Esophagus muscularis mucosa (tissue), 4 donors: Measurements from ENCODE around the gene CST4. TPM values are rescaled to one million over a fixed set of nuclear protein-coding genes. Genes with fewer than 3 reads are reported as not detected.

Source experiments
- DNase-seq: peaks from one replicate; pipeline ENCODE4 v3.0.0-alpha.2; 2017; ENCODE audit errors: extremely low spot score
- H3K27ac ChIP-seq, 4 donors: fragments of 200-600 bp; sonication (generic); replicated peaks in 1 of 4; 1 replicate in 3 of 4; 2 replicates in 1 of 4; pipeline ENCODE4 v1.5.1; 2016 to 2019; ENCODE audit warnings: mild to moderate bottlenecking in 1 of 4
- H3K27me3 ChIP-seq, 4 donors: fragments of 200-600 bp; sonication (generic); one replicate each; pipeline versions ENCODE4 v1.5.1 to v1.6.0; 2016 to 2019
- H3K36me3 ChIP-seq, 4 donors: fragments of 200-600 bp; sonication (generic); one replicate each; pipeline ENCODE4 v1.5.1; 2016 to 2019
- H3K4me1 ChIP-seq, 4 donors: fragments of 200-600 bp; sonication (generic); one replicate each; pipeline ENCODE4 v1.5.1; 2016 to 2019
- H3K4me3 ChIP-seq, 4 donors: fragments of 200-600 bp; sonication (generic); 1 replicate in 2 of 4; 2 replicates in 2 of 4; pipeline ENCODE4 v1.5.1; 2016 to 2019; ENCODE audit warnings: mild to moderate bottlenecking in 4 of 4, moderate library complexity in 1 of 4
- H3K9me3 ChIP-seq, 4 donors: fragments of 200-600 bp; sonication (generic); 1 replicate in 3 of 4; 2 replicates in 1 of 4; pipeline ENCODE4 v1.5.1; 2016 to 2019
- CTCF ChIP-seq, 3 experiments: fragments of 200-600 bp in 2 of 3; fragments of 450-650 bp in 1 of 3; sonication (generic) in 2 of 3; IDR thresholded peaks; one replicate each; pipeline ENCODE4 v1.5.1; 2017 to 2019; ENCODE audit warnings: antibody characterized with exemption in 3 of 3, mild to moderate bottlenecking in 2 of 3, moderate library complexity in 1 of 3
- EP300 ChIP-seq: sonication (generic); formaldehyde crosslinking; IDR thresholded peaks from one replicate; pipeline ENCODE4 v1.6.1; 2017; ENCODE audit warnings: antibody characterized with exemption
- POLR2A ChIP-seq: fragments of 450-650 bp; IDR thresholded peaks from one replicate; pipeline ENCODE4 v1.6.1; 2017; ENCODE audit warnings: antibody characterized with exemption, moderate library complexity, mild to moderate bottlenecking, low read depth
- POLR2AphosphoS5 ChIP-seq, 2 donors: sonication (generic); formaldehyde crosslinking; IDR thresholded peaks; one replicate each; pipeline ENCODE4 v1.6.1; 2017; ENCODE audit warnings: antibody characterized with exemption in 2 of 2
- WGBS: methylation state at CpG from one replicate; pipeline ENCODE4 v1.1.5; 2018; 5-methylcytosine and 5-hydroxymethylcytosine counted together
- intact Hi-C: fragments of 100-400 bp; cut with DNase I; formaldehyde crosslinking; loops from one replicate; pipeline ENCODE4 v1.15.1; 2023
- total RNA-seq, 4 donors: library from RNA; depleted of rRNA; stranded (reverse); fragments of >200 nt; gene quantifications; one replicate each; pipeline versions ENCODE4 v1.1.0 to v1.2.1, GENCODE V29; 2016

The CST4 gene
- total RNA-seq, 4 donors from 2014 or later, result not detected

GRCh38 chr20:23651117-23651516 lies 37.7 kb downstream of the CST4 start:
- DNase-seq, result no peak
- H3K4me3 ChIP-seq, result no peak overlapping the region
- 86% methylated on average over 2 of the region's 2 CpGs for WGBS
- peaks cover 0 to 15% (median 0%) of the 10 kb centered on the region in 4 donors for H3K27me3 ChIP-seq
- intact Hi-C loops, result no loop called here
- no peaks in the 10 kb centered on the region for H3K9me3 ChIP-seq
- TF ChIP-seq POLR2A, result no peak
- TF ChIP-seq CTCF (IDR thresholded peaks at IDR 0.05), result no peak
- no peak for TF ChIP-seq EP300
- TF ChIP-seq POLR2AphosphoS5 (IDR thresholded peaks at IDR 0.05), result no peak
- H3K27ac ChIP-seq, result no peak overlapping the region
- peaks cover 16 to 37% (median 30%) of the 10 kb centered on the region in 4 donors for H3K4me1 ChIP-seq
- H3K36me3 ChIP-seq, result no peaks in the 10 kb centered on the region

GRCh38 chr20:23649830-23650417 lies 38.9 kb downstream of the CST4 start:
- TF ChIP-seq POLR2A (no peak), CTCF (IDR thresholded peaks at IDR 0.05) (no peak), POLR2AphosphoS5 (IDR thresholded peaks at IDR 0.05) (no peak)
- WGBS, result 95% methylated on average over 1 of the region's 1 CpG
- peaks cover 0 to 7% (median 0%) of the 10 kb centered on the region in 4 donors for H3K27me3 ChIP-seq
- intact Hi-C loops, result no loop called here
- H3K4me3 ChIP-seq, result no peak overlapping the region
- no peaks in the 10 kb centered on the region for H3K36me3 ChIP-seq
- no peak overlapping the region for H3K27ac ChIP-seq
- DNase-seq, result no peak
- H3K9me3 ChIP-seq, result no peaks in the 10 kb centered on the region
- H3K4me1 ChIP-seq, result peaks cover 10 to 25% (median 19%) of the 10 kb centered on the region in 4 donors

DNA sequence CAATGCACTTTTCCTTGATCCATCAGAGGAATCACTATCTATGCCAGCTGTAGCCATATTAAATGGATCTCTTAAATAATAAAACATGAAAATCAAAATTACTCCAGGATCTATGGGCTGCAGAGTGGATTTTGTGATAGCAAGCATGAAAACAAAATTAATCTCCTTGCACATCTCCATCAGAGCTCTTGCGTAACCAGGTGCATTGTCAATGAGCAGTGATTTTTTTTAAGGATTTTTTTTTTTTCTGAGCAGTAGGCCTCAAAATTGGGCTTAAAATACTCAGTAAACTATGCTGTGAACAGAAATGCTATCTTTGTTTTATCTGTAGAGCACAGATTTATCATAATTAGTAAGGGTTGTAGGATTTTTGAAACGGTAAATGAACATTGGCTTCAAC lies 39.6 kb downstream of the CST4 start:
- H3K36me3 ChIP-seq, result no peaks in the 10 kb centered on the region
- no peak overlapping the region for H3K4me3 ChIP-seq
- H3K9me3 ChIP-seq, result no peaks in the 10 kb centered on the region
- H3K27me3 ChIP-seq, result peaks cover 0 to 7% (median 0%) of the 10 kb centered on the region in 4 donors
- H3K27ac ChIP-seq, result no peak overlapping the region
- intact Hi-C loops, result no loop called here
- TF ChIP-seq POLR2A (no peak), POLR2AphosphoS5 (IDR thresholded peaks at IDR 0.05) (no peak), EP300 (no peak), CTCF (IDR thresholded peaks at IDR 0.05) (no peak)
- 92% methylated on average over 2 of the region's 2 CpGs for WGBS
- DNase-seq, result no peak
- peaks cover 10 to 18% (median 12%) of the 10 kb centered on the region in 4 donors for H3K4me1 ChIP-seq

- WGBS, result 93% methylated on average over 2 of the region's 2 CpGs
- TF ChIP-seq EP300, result no peak
- TF ChIP-seq POLR2AphosphoS5 (IDR thresholded peaks at IDR 0.05), result no peak
- no peak for TF ChIP-seq CTCF (IDR thresholded peaks at IDR 0.05)
- no peak for TF ChIP-seq POLR2A
Measured at GRCh38 chr20:23647346-23647745, 41.5 kb downstream of the CST4 start.

More at GRCh38 chr20:23647346-23647745, 41.5 kb downstream of the CST4 start:
- no peaks in the 10 kb centered on the region for H3K27me3 ChIP-seq
- H3K27ac ChIP-seq, result no peak overlapping the region
- H3K36me3 ChIP-seq, result no peaks in the 10 kb centered on the region
- H3K9me3 ChIP-seq, result no peaks in the 10 kb centered on the region
- no peak for DNase-seq
- intact Hi-C loops, result no loop called here
- H3K4me3 ChIP-seq, result no peak overlapping the region
- peaks cover 5 to 11% (median 6%) of the 10 kb centered on the region in 4 donors for H3K4me1 ChIP-seq
